ENCODE results near the gene FCGR3B.
"Not testable (repeated sequence)": the region's sequence is repeated elsewhere in the genome, so short reads cannot be mapped to it uniquely, and the experiment has no call there.

The FCGR3B gene

GRCh38 chr1:161606541-161607336, 24.2 kb downstream of the FCGR3B start:
- in situ Hi-C loops (cut with MboI; ENCODE audit: low sequenced_read_pairs): not testable (repeated sequence)

- in situ Hi-C loops (cut with MboI; ENCODE audit: low sequenced_read_pairs): not testable (repeated sequence)
Measured at GRCh38 chr1:161605762-161606540, 25.0 kb downstream of the FCGR3B start.

GRCh38 chr1:161605024-161605423, 26.0 kb downstream of the FCGR3B start:
- in situ Hi-C loops (cut with MboI; ENCODE audit: low sequenced_read_pairs): not testable (repeated sequence)

- in situ Hi-C loops (cut with MboI; ENCODE audit: low sequenced_read_pairs): not testable (repeated sequence)
Measured at GRCh38 chr1:161597077-161597476, 33.9 kb downstream of the FCGR3B start.

- in situ Hi-C loops (cut with MboI; ENCODE audit: low sequenced_read_pairs): not testable (repeated sequence)
Measured at GRCh38 chr1:161595583-161595982, 35.4 kb downstream of the FCGR3B start.

- in situ Hi-C loops (cut with MboI; ENCODE audit: low sequenced_read_pairs): not testable (repeated sequence)
Measured at GRCh38 chr1:161595173-161595572, 35.8 kb downstream of the FCGR3B start.

- in situ Hi-C loops (cut with MboI; ENCODE audit: low sequenced_read_pairs): not testable (repeated sequence)
Measured at GRCh38 chr1:161594269-161594984, 36.5 kb downstream of the FCGR3B start.

- in situ Hi-C loops (cut with MboI; ENCODE audit: low sequenced_read_pairs): not testable (repeated sequence)
Measured at GRCh38 chr1:161593092-161593755, 37.8 kb downstream of the FCGR3B start.

- in situ Hi-C loops (cut with MboI; ENCODE audit: low sequenced_read_pairs): not testable (repeated sequence)
Measured at GRCh38 chr1:161592586-161592985, 38.4 kb downstream of the FCGR3B start.

- in situ Hi-C loops (cut with MboI; ENCODE audit: low sequenced_read_pairs): not testable (repeated sequence)
Measured at GRCh38 chr1:161589920-161590319, 41.1 kb downstream of the FCGR3B start.

- in situ Hi-C loops (cut with MboI; ENCODE audit: low sequenced_read_pairs): not testable (repeated sequence)
Measured at GRCh38 chr1:161589365-161589764, 41.6 kb downstream of the FCGR3B start.

- in situ Hi-C loops (cut with MboI; ENCODE audit: low sequenced_read_pairs): not testable (repeated sequence)
Measured at GRCh38 chr1:161588596-161588995, 42.4 kb downstream of the FCGR3B start.

GRCh38 chr1:161582882-161583281, 48.1 kb downstream of the FCGR3B start:
- in situ Hi-C loops (cut with MboI; ENCODE audit: low sequenced_read_pairs): not testable (repeated sequence)

GRCh38 chr1:161580879-161581537, 50.0 kb downstream of the FCGR3B start:
- in situ Hi-C loops (cut with MboI; ENCODE audit: low sequenced_read_pairs): not testable (repeated sequence)

GRCh38 chr1:161579856-161580507, 51.0 kb downstream of the FCGR3B start:
- in situ Hi-C loops (cut with MboI; ENCODE audit: low sequenced_read_pairs): not testable (repeated sequence)

- in situ Hi-C loops (cut with MboI; ENCODE audit: low sequenced_read_pairs): not testable (repeated sequence)
Measured at GRCh38 chr1:161576676-161577075, 54.3 kb downstream of the FCGR3B start.

All from HL-60/S4 treated with phorbol 12-myristate 13-acetate at 8.2 ng/mL for 4 days and 3 days (cell line).